ENCODE results near the gene FMN2.

DNA sequence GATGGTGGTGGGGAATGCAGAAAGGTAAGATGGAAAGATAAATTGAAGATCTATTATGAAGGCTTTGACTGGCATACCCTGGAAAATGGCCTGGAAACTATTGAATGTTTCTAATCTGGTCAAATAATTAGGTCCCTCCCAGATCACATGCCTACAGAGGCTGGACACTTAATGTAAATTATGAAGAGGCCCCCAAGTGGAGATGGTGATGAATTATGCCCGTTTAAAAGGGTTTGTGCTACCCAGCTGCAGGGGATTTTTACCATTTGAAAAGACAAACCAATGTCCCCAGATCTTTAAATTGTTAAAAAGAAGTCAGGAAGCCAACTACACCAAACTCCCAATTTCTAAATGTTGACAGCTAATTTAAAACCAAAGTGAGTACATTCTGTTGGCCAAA, 35.7 kb upstream of the FMN2 start:
- TF ChIP-seq, protein P1, sequence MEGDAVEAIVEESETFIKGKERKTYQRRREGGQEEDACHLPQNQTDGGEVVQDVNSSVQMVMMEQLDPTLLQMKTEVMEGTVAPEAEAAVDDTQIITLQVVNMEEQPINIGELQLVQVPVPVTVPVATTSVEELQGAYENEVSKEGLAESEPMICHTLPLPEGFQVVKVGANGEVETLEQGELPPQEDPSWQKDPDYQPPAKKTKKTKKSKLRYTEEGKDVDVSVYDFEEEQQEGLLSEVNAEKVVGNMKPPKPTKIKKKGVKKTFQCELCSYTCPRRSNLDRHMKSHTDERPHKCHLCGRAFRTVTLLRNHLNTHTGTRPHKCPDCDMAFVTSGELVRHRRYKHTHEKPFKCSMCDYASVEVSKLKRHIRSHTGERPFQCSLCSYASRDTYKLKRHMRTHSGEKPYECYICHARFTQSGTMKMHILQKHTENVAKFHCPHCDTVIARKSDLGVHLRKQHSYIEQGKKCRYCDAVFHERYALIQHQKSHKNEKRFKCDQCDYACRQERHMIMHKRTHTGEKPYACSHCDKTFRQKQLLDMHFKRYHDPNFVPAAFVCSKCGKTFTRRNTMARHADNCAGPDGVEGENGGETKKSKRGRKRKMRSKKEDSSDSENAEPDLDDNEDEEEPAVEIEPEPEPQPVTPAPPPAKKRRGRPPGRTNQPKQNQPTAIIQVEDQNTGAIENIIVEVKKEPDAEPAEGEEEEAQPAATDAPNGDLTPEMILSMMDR (IDR thresholded peaks at IDR 0.05): no peak
- TF ChIP-seq EP300 (IDR thresholded peaks at IDR 0.05) (no peak), POLR2A (IDR thresholded peaks at IDR 0.05) (no peak)
